HCT116 (cell line): Measurements from ENCODE around the gene R3HDM4. TPM values are rescaled to one million over a fixed set of nuclear protein-coding genes. Genes with fewer than 3 reads are reported as not detected.

Source experiments
- ATAC-seq: fragments of 200-7000 bp; cut with Tn5 transposase; 2 replicates; pipeline ENCODE4 v1.9.1; 2020; ENCODE audit warnings: mild to moderate bottlenecking, moderate library complexity
- BruUV-seq: library from RNA; stranded (reverse); fragments of 400-500 nt; replicated peaks from 2 replicates; lab custom pipeline; 2021; lab: Mats Ljungman, UMichigan
- CTCF ChIA-PET: fragments of 300-600 bp; sonication (Branson Sonifier 250); formaldehyde crosslinking; loops from one replicate; lab custom pipeline; 2021; ENCODE audit warnings: antibody characterized with exemption; lab: Charles Lee
- POLR2A ChIA-PET: fragments of 300-600, 350-600 bp; sonication (Branson Sonifier 250); formaldehyde crosslinking; loops from one replicate; lab custom pipeline; 2021; ENCODE audit warnings: antibody characterized with exemption; lab: Charles Lee
- RAD21 ChIA-PET, 2 experiments: fragments of 300-600 bp; sonication (Branson Sonifier 250); formaldehyde crosslinking; loops; one replicate each; lab custom pipeline; 2023; ENCODE audit warnings: low total read pairs in 2 of 2; ENCODE audit not compliant: uncharacterized antibody in 2 of 2, unreplicated experiment in 2 of 2, low non-redundant PET in 1 of 2; lab: Charles Lee
- DNase-seq: peaks from one replicate; pipeline ENCODE4 v3.0.0-alpha.2; 2010; ENCODE audit warnings: low read depth, low spot score
- H2AFZ ChIP-seq: fragments of 200-600 bp; shearing (Covaris generic), sonication (generic); 2 replicates; pipeline ENCODE4 v1.6.1; 2017; ENCODE audit warnings: low read depth, mixed run types, mixed read lengths, antibody characterized with exemption, low read length; ENCODE audit not compliant: poor library complexity, severe bottlenecking
- H3K27ac ChIP-seq: 2 replicates; pipeline ENCODE4 v1.5.1; 2012; ENCODE audit warnings: low read depth, low read length
- H3K27me3 ChIP-seq: fragments of 200-600 bp; sonication (generic); 2 replicates; pipeline ENCODE4 v1.6.1; 2016; ENCODE audit warnings: mixed run types, low read length, mixed read lengths; ENCODE audit not compliant: insufficient read depth
- H3K36me3 ChIP-seq, 2 experiments: fragments of 200-500 bp in 1 of 2; fragments of 200-600 bp in 1 of 2; sonication (Bioruptor generic) in 1 of 2; sonication (generic) in 1 of 2; 2 replicates each; pipeline versions ENCODE4 v1.5.1 to v1.6.1; 2014 to 2016; ENCODE audit warnings: low read length in 2 of 2, inconsistent platforms in 1 of 2, mixed read lengths in 1 of 2, mixed run types in 1 of 2; ENCODE audit not compliant: insufficient read depth in 2 of 2, control insufficient read depth in 1 of 2
- H3K4me1 ChIP-seq, 2 experiments: fragments of 200-600 bp in 1 of 2; sonication (generic) in 1 of 2; 2 replicates each; pipeline versions ENCODE4 v1.5.1 to v1.6.1; 2012 to 2017; ENCODE audit warnings: low read length in 2 of 2, inconsistent platforms in 1 of 2, mild to moderate bottlenecking in 1 of 2, mixed read lengths in 1 of 2, mixed run types in 1 of 2, moderate library complexity in 1 of 2; ENCODE audit not compliant: insufficient read depth in 2 of 2, control insufficient read depth in 1 of 2
- H3K4me2 ChIP-seq: fragments of 200-600 bp; sonication (generic); 2 replicates; pipeline ENCODE4 v1.6.1; 2017; ENCODE audit warnings: mixed run types, low read length, mixed read lengths
- H3K4me3 ChIP-seq, 2 experiments: fragments of 200-600 bp in 1 of 2; sonication (generic) in 1 of 2; replicated peaks in 1 of 2; 2 replicates each; pipeline ENCODE4 v1.5.1; 2011 to 2016; ENCODE audit warnings: low read length in 2 of 2, control low read depth in 1 of 2, low read depth in 1 of 2, mild to moderate bottlenecking in 1 of 2, mixed read lengths in 1 of 2, mixed run types in 1 of 2
- H3K79me2 ChIP-seq: fragments of 200-600 bp; sonication (generic); 2 replicates; pipeline ENCODE4 v1.6.1; 2017; ENCODE audit warnings: mild to moderate bottlenecking, mixed run types, low read length, moderate library complexity, mixed read lengths; ENCODE audit not compliant: insufficient read depth
- H3K9ac ChIP-seq: fragments of 200-600 bp; sonication (generic); 2 replicates; pipeline ENCODE4 v1.6.1; 2016; ENCODE audit warnings: low read length, mixed read lengths
- H3K9me2 ChIP-seq: fragments of 200-600 bp; sonication (generic), shearing (Covaris generic); 2 replicates; pipeline ENCODE4 v1.6.1; 2017; ENCODE audit warnings: mixed run types, mild to moderate bottlenecking, moderate library complexity; ENCODE audit not compliant: insufficient read depth
- H3K9me3 ChIP-seq, 2 experiments: fragments of 200-500 bp in 1 of 2; fragments of 200-600 bp in 1 of 2; sonication (Bioruptor generic) in 1 of 2; sonication (generic) in 1 of 2; 2 replicates each; pipeline ENCODE4 v1.6.1; 2014 to 2017; ENCODE audit warnings: low read length in 2 of 2, mixed read lengths in 2 of 2, inconsistent platforms in 1 of 2, low read depth in 1 of 2, mild to moderate bottlenecking in 1 of 2, mixed run types in 1 of 2, moderate library complexity in 1 of 2; ENCODE audit not compliant: control insufficient read depth in 1 of 2, insufficient read depth in 1 of 2
- H4K20me1 ChIP-seq: fragments of 200-600 bp; sonication (generic), shearing (Covaris generic); 2 replicates; pipeline ENCODE4 v1.6.1; 2017; ENCODE audit warnings: mixed run types, mild to moderate bottlenecking, moderate library complexity; ENCODE audit not compliant: insufficient read depth
- CBX3 ChIP-seq: IDR thresholded peaks from 2 replicates; pipeline ENCODE4 v1.6.1; 2012; ENCODE audit warnings: low read depth
- CEBPB ChIP-seq: IDR thresholded peaks from 2 replicates; pipeline ENCODE4 v1.6.1; 2012; ENCODE audit warnings: low read depth
- EZH2 ChIP-seq: fragments of 200-600 bp; sonication (generic); IDR thresholded peaks from 2 replicates; pipeline ENCODE4 v1.6.1; 2017; ENCODE audit warnings: antibody characterized with exemption, mixed run types
- EZH2phosphoT487 ChIP-seq: fragments of 200-600 bp; IDR thresholded peaks from 2 replicates; pipeline ENCODE4 v1.6.1; 2018; ENCODE audit warnings: antibody characterized with exemption, borderline replicate concordance
- FOSL1 ChIP-seq: IDR thresholded peaks from 2 replicates; pipeline ENCODE4 v1.6.1; 2012; ENCODE audit warnings: low read depth
- JUND ChIP-seq: IDR thresholded peaks from 2 replicates; pipeline ENCODE4 v1.6.1; 2012
- MAX ChIP-seq: IDR thresholded peaks from 2 replicates; pipeline ENCODE4 v1.6.1; 2012
- POLR2A ChIP-seq: IDR thresholded peaks from 2 replicates; pipeline ENCODE4 v1.7.0; 2011; ENCODE audit warnings: borderline replicate concordance; ENCODE audit not compliant: insufficient read depth, insufficient read length; ENCODE audit errors: extremely low read depth
- RAD21 ChIP-seq: IDR thresholded peaks from 2 replicates; pipeline ENCODE4 v1.6.1; 2012; ENCODE audit warnings: low read depth, mild to moderate bottlenecking
- REST ChIP-seq: IDR thresholded peaks from 2 replicates; pipeline ENCODE4 v1.6.1; 2012; ENCODE audit warnings: low read depth
- SIN3A ChIP-seq: IDR thresholded peaks from 2 replicates; pipeline ENCODE4 v1.6.1; 2012; ENCODE audit warnings: low read depth
- YY1 ChIP-seq: IDR thresholded peaks from 2 replicates; pipeline ENCODE4 v1.6.1; 2011; ENCODE audit warnings: low read length, low read depth, moderate library complexity, mild to moderate bottlenecking; ENCODE audit not compliant: insufficient replicate concordance; ENCODE audit errors: extremely low read depth
- ZFX ChIP-seq: fragments of 450-650 bp; IDR thresholded peaks from 2 replicates; pipeline ENCODE4 v1.6.1; 2017
- ZNF274 ChIP-seq: fragments of 200-500 bp; sonication (Bioruptor generic); IDR thresholded peaks from 2 replicates; pipeline ENCODE4 v1.6.1; 2014; ENCODE audit warnings: mild to moderate bottlenecking, low read depth, low read length, inconsistent platforms
- intact Hi-C: fragments of 100-400 bp; cut with micrococcal nuclease; formaldehyde crosslinking; loops from 2 replicates; pipeline ENCODE4 v1.10.0; 2022
- total RNA-seq: library from RNA; stranded (reverse); gene quantifications from one replicate; pipeline ENCODE4 v1.2.1, GENCODE V29; 2021; ENCODE audit not compliant: unreplicated experiment
- TF ChIP-seq, protein P1 (sequence below): IDR thresholded peaks from 2 replicates; pipeline ENCODE4 v1.6.1; 2011; ENCODE audit warnings: mild to moderate bottlenecking, low read length, moderate library complexity; ENCODE audit not compliant: insufficient replicate concordance; ENCODE audit errors: extremely low read depth
- TF ChIP-seq, protein P2 (sequence below), 3 experiments: fragments of 200-600 bp in 1 of 3; sonication (generic) in 1 of 3; IDR thresholded peaks in 2 of 3; conservative IDR thresholded peaks in 1 of 3; 2 replicates each; pipeline ENCODE4 v1.5.1; 2012 to 2017; ENCODE audit warnings: low read depth in 2 of 3, low read length in 2 of 3, antibody characterized with exemption in 1 of 3, borderline replicate concordance in 1 of 3, control low read depth in 1 of 3, mild to moderate bottlenecking in 1 of 3, mixed read lengths in 1 of 3, mixed run types in 1 of 3, moderate library complexity in 1 of 3; ENCODE audit not compliant: insufficient read depth in 1 of 3

Gene R3HDM4
- total RNA-seq, 1 experiment from 2014 or later = 92.3 TPM

DNA sequence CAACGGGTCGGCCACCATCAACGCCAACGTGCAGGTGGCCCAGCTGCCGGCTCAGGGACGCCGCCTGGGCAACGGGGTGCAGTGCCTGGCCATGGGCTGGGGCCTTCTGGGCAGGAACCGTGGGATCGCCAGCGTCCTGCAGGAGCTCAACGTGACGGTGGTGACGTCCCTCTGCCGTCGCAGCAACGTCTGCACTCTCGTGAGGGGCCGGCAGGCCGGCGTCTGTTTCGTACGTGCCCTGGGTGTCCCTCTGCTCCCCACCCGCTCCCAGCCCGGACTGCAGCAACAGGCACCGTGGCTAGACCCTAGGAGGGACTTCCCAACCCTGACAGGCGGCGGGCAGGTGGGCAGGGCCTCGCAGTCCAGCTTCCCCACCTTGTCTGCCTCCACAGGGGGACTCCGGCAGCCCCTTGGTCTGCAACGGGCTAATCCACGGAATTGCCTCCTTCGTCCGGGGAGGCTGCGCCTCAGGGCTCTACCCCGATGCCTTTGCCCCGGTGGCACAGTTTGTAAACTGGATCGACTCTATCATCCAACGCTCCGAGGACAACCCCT is 57.4 kb downstream of the R3HDM4 start:
- intact Hi-C loops = loop anchor here (2.0 kb wide), 1 partner anchor 65 kb away; no protein-coding TSS in a partner anchor
- no peak for TF ChIP-seq CBX3
- no peak for TF ChIP-seq MAX
- no peak for TF ChIP-seq FOSL1
- TF ChIP-seq REST = no peak
- TF ChIP-seq POLR2A = no peak
- TF ChIP-seq, protein P1, sequence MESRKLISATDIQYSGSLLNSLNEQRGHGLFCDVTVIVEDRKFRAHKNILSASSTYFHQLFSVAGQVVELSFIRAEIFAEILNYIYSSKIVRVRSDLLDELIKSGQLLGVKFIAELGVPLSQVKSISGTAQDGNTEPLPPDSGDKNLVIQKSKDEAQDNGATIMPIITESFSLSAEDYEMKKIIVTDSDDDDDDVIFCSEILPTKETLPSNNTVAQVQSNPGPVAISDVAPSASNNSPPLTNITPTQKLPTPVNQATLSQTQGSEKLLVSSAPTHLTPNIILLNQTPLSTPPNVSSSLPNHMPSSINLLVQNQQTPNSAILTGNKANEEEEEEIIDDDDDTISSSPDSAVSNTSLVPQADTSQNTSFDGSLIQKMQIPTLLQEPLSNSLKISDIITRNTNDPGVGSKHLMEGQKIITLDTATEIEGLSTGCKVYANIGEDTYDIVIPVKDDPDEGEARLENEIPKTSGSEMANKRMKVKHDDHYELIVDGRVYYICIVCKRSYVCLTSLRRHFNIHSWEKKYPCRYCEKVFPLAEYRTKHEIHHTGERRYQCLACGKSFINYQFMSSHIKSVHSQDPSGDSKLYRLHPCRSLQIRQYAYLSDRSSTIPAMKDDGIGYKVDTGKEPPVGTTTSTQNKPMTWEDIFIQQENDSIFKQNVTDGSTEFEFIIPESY = no peak
- TF ChIP-seq ZFX = no peak
- no peak for TF ChIP-seq CEBPB
- no peak for TF ChIP-seq SIN3A
- TF ChIP-seq EZH2phosphoT487 = no peak
- TF ChIP-seq, protein P2, sequence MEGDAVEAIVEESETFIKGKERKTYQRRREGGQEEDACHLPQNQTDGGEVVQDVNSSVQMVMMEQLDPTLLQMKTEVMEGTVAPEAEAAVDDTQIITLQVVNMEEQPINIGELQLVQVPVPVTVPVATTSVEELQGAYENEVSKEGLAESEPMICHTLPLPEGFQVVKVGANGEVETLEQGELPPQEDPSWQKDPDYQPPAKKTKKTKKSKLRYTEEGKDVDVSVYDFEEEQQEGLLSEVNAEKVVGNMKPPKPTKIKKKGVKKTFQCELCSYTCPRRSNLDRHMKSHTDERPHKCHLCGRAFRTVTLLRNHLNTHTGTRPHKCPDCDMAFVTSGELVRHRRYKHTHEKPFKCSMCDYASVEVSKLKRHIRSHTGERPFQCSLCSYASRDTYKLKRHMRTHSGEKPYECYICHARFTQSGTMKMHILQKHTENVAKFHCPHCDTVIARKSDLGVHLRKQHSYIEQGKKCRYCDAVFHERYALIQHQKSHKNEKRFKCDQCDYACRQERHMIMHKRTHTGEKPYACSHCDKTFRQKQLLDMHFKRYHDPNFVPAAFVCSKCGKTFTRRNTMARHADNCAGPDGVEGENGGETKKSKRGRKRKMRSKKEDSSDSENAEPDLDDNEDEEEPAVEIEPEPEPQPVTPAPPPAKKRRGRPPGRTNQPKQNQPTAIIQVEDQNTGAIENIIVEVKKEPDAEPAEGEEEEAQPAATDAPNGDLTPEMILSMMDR (IDR thresholded peaks at IDR 0.05 in 2 of 3, conservative IDR thresholded peaks at IDR 0.05 in 1 of 3; ENCODE audit: borderline replicate concordance in 1 of 3, insufficient read depth in 1 of 3, low read depth in 2 of 3, low read length in 2 of 3) = no peak
- no peak for TF ChIP-seq ZNF274
- TF ChIP-seq YY1 = no peak
- TF ChIP-seq RAD21 = no peak
- no peak for TF ChIP-seq JUND
- TF ChIP-seq EZH2 = no peak
- POLR2A ChIA-PET = no interaction called here
- no peaks in the 10 kb centered on the region for H3K36me3 ChIP-seq
- no peak for ATAC-seq
- no peak overlapping the region for H3K4me2 ChIP-seq
- H3K9ac ChIP-seq = no peak overlapping the region
- H3K79me2 ChIP-seq = no peaks in the 10 kb centered on the region
- no peak for DNase-seq
- peaks cover 15 to 21% of the 10 kb centered on the region in 2 experiments for H3K4me1 ChIP-seq
- no peaks in the 10 kb centered on the region for H4K20me1 ChIP-seq
- H3K4me3 ChIP-seq = no peak overlapping the region
- no peaks in the 10 kb centered on the region for H3K27me3 ChIP-seq
- BruUV-seq = no TSS peak
- no peaks in the 10 kb centered on the region for H3K9me2 ChIP-seq
- H3K9me3 ChIP-seq = no peaks in the 10 kb centered on the region
- CTCF ChIA-PET = interaction anchor here (0.6 to 1.7 kb wide), 3 partner anchors 26 to 126 kb away, joined by 3 to 9 read pairs (median 6); no protein-coding TSS in a partner anchor
- RAD21 ChIA-PET = no interaction called here
- no peak overlapping the region for H3K27ac ChIP-seq
- no peak overlapping the region for H2AFZ ChIP-seq
